ENCODE results near the gene RXRB. TPM values are rescaled to one million over a fixed set of nuclear protein-coding genes. Genes with fewer than 3 reads are reported as not detected.
A peak's percentile ranks its signal among the peaks of the same experiment; 100 is the strongest.

The RXRB gene
- total RNA-seq, 1 donor from 2014 or later, result 58.3 TPM

GRCh38 chr6:33216117-33216649 lies 15.7 kb upstream of the RXRB start:
- Mint-ChIP-seq H3K27me3 (ENCODE audit: unreplicated experiment) (peaks cover 22% of the 10 kb centered on the region), H3K36me3 (ENCODE audit: unreplicated experiment) (peaks cover 3% of the 10 kb centered on the region), H3K9me3 (ENCODE audit: unreplicated experiment) (no peaks in the 10 kb centered on the region), H3K4me3 (ENCODE audit: unreplicated experiment) (no peak overlapping the region), H3K27ac (ENCODE audit: unreplicated experiment) (no peak overlapping the region), H3K4me1 (ENCODE audit: unreplicated experiment) (peaks cover 18% of the 10 kb centered on the region)
- TF ChIP-seq CTCF (IDR thresholded peaks at IDR 0.05), result no peak
- DNase-seq (ENCODE audit: extremely low spot score, unreplicated experiment), result no peak

- Mint-ChIP-seq H3K27me3 (ENCODE audit: unreplicated experiment) (peaks cover 19% of the 10 kb centered on the region), H3K4me1 (ENCODE audit: unreplicated experiment) (peaks cover 18% of the 10 kb centered on the region), H3K9me3 (ENCODE audit: unreplicated experiment) (no peaks in the 10 kb centered on the region), H3K4me3 (ENCODE audit: unreplicated experiment) (no peak overlapping the region), H3K27ac (ENCODE audit: unreplicated experiment) (no peak overlapping the region), H3K36me3 (ENCODE audit: unreplicated experiment) (peaks cover 5% of the 10 kb centered on the region)
- no peak for TF ChIP-seq CTCF (IDR thresholded peaks at IDR 0.05)
- no peak for DNase-seq (ENCODE audit: extremely low spot score, unreplicated experiment)
These were observed 15.0 kb upstream of the RXRB start for GRCh38 chr6:33215271-33216116.

DNA sequence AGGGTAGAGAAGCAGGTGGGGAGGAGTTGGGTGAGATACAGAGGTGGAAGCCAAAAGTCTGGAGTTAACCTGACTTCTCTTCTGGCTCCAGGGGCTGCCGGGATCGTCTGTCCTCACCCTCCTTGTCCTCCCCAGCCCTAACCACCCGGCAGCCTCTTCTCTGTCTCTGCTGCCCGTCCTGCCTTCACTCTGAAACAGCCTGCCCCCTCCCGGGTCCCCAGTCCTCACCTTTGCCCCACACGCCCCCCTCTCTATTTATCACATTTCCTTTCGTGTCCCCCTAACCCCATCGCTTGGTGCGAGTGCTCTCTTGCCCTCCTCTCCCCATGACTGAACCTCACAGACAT lies 13.5 kb upstream of the RXRB start:
- H3K4me3 Mint-ChIP-seq (ENCODE audit: unreplicated experiment), result peak overlapping the region; percentile 88
- peaks cover 14% of the 10 kb centered on the region for H3K27me3 Mint-ChIP-seq (ENCODE audit: unreplicated experiment)
- peaks cover 14% of the 10 kb centered on the region for H3K36me3 Mint-ChIP-seq (ENCODE audit: unreplicated experiment)
- no peak for TF ChIP-seq CTCF (IDR thresholded peaks at IDR 0.05)
- peaks cover 25% of the 10 kb centered on the region for H3K4me1 Mint-ChIP-seq (ENCODE audit: unreplicated experiment)
- H3K9me3 Mint-ChIP-seq (ENCODE audit: unreplicated experiment), result no peaks in the 10 kb centered on the region
- DNase-seq (ENCODE audit: extremely low spot score, unreplicated experiment), result no peak
- peak overlapping the region; percentile 68 for H3K27ac Mint-ChIP-seq (ENCODE audit: unreplicated experiment)

GRCh38 chr6:33213166-33213988 lies 12.9 kb upstream of the RXRB start:
- Mint-ChIP-seq H3K36me3 (ENCODE audit: unreplicated experiment) (peaks cover 14% of the 10 kb centered on the region), H3K27ac (ENCODE audit: unreplicated experiment) (peak overlapping the region; percentile 68), H3K4me3 (ENCODE audit: unreplicated experiment) (peak overlapping the region; percentile 88), H3K4me1 (ENCODE audit: unreplicated experiment) (peaks cover 28% of the 10 kb centered on the region), H3K9me3 (ENCODE audit: unreplicated experiment) (no peaks in the 10 kb centered on the region), H3K27me3 (ENCODE audit: unreplicated experiment) (peaks cover 11% of the 10 kb centered on the region)
- TF ChIP-seq CTCF (IDR thresholded peaks at IDR 0.05), result no peak
- no peak for DNase-seq (ENCODE audit: extremely low spot score, unreplicated experiment)

GRCh38 chr6:33212857-33213165 lies 12.3 kb upstream of the RXRB start:
- H3K4me1 Mint-ChIP-seq (ENCODE audit: unreplicated experiment), result peaks cover 28% of the 10 kb centered on the region
- H3K36me3 Mint-ChIP-seq (ENCODE audit: unreplicated experiment), result peaks cover 14% of the 10 kb centered on the region
- no peak for DNase-seq (ENCODE audit: extremely low spot score, unreplicated experiment)
- H3K27me3 Mint-ChIP-seq (ENCODE audit: unreplicated experiment), result peaks cover 6% of the 10 kb centered on the region
- peak overlapping the region; percentile 68 for H3K27ac Mint-ChIP-seq (ENCODE audit: unreplicated experiment)
- TF ChIP-seq CTCF (IDR thresholded peaks at IDR 0.05), result no peak
- peak overlapping the region; percentile 88 for H3K4me3 Mint-ChIP-seq (ENCODE audit: unreplicated experiment)
- H3K9me3 Mint-ChIP-seq (ENCODE audit: unreplicated experiment), result no peaks in the 10 kb centered on the region

Measured in osteocyte (in vitro differentiated cells).